H1 (cell line): ENCODE results near the gene HK1. TPM values are rescaled to one million over a fixed set of nuclear protein-coding genes. Genes with fewer than 3 reads are reported as not detected.

Source experiments
- CTCF ChIA-PET: fragments of 300-600 bp; sonication (Branson Sonifier 250); formaldehyde crosslinking; loops from one replicate; lab custom pipeline; 2021; ENCODE audit not compliant: partially characterized antibody; lab: Charles Lee
- POLR2A ChIA-PET: fragments of 300-600 bp; sonication (Branson Sonifier 250); formaldehyde crosslinking; loops from one replicate; lab custom pipeline; 2021; ENCODE audit warnings: inconsistent platforms; ENCODE audit not compliant: partially characterized antibody; lab: Charles Lee
- DNase-seq, 2 experiments: peaks; one replicate each; pipeline versions ENCODE4 v3.0.0 to v3.0.0-alpha.2; 2010 to 2022; ENCODE audit warnings: low spot score in 2 of 2, low read depth in 1 of 2, mixed read lengths in 1 of 2
- FAIRE-seq: peaks from 2 replicates; lab custom pipeline; 2011; peaks lifted over from hg19 to GRCh38; lab: Jason Lieb, UNC
- H2AFZ ChIP-seq: 2 replicates; pipeline ENCODE4 v1.8.1; 2012; ENCODE audit warnings: low read length, inconsistent platforms
- H2AK5ac ChIP-seq: 2 replicates; pipeline ENCODE4 v1.6.1; 2013; ENCODE audit warnings: low read depth, low read length
- H2BK120ac ChIP-seq: replicated peaks from 2 replicates; pipeline ENCODE3; 2013; ENCODE audit warnings: low read depth, low read length, inconsistent platforms
- H2BK12ac ChIP-seq: 2 replicates; pipeline ENCODE4 v1.6.1; 2013; ENCODE audit warnings: low read depth, low read length
- H2BK15ac ChIP-seq: 2 replicates; pipeline ENCODE4 v1.6.1; 2013; ENCODE audit warnings: low read length
- H2BK20ac ChIP-seq: 2 replicates; pipeline ENCODE4 v1.6.1; 2013; ENCODE audit warnings: low read length
- H2BK5ac ChIP-seq: 2 replicates; pipeline ENCODE4 v1.6.1; 2013; ENCODE audit warnings: low read depth, low read length
- H3K14ac ChIP-seq: 2 replicates; pipeline ENCODE4 v1.6.1; 2013; ENCODE audit warnings: inconsistent platforms; ENCODE audit not compliant: insufficient read length
- H3K18ac ChIP-seq: 2 replicates; pipeline ENCODE4 v1.6.1; 2013; ENCODE audit warnings: low read length; ENCODE audit errors: extremely low read depth
- H3K23ac ChIP-seq: 2 replicates; pipeline ENCODE4 v1.6.1; 2013; ENCODE audit warnings: inconsistent platforms; ENCODE audit not compliant: insufficient read length
- H3K23me2 ChIP-seq: 2 replicates; pipeline ENCODE4 v1.6.1; 2013; ENCODE audit warnings: low read depth, low read length
- H3K27ac ChIP-seq: 2 replicates; pipeline ENCODE4 v1.6.1; 2011; ENCODE audit warnings: low read depth, low read length, inconsistent platforms
- H3K27me3 ChIP-seq, 4 experiments: replicated peaks in 1 of 4; 1 replicate in 1 of 4; 2 replicates in 3 of 4; pipeline versions ENCODE4 v1.6.1 to v1.8.1; 2011 to 2013; ENCODE audit warnings: low read length in 3 of 4, mild to moderate bottlenecking in 3 of 4, inconsistent platforms in 2 of 4, mixed read lengths in 2 of 4, moderate library complexity in 1 of 4; ENCODE audit not compliant: control insufficient read depth in 3 of 4, insufficient read depth in 3 of 4; ENCODE audit errors: extremely low read depth in 1 of 4
- H3K36me3 ChIP-seq, 4 experiments: 2 replicates each; pipeline versions ENCODE4 v1.6.1 to v1.8.1; 2011 to 2013; ENCODE audit warnings: mild to moderate bottlenecking in 4 of 4, low read length in 3 of 4, moderate library complexity in 2 of 4, control low read depth in 1 of 4, inconsistent platforms in 1 of 4; ENCODE audit not compliant: insufficient read depth in 4 of 4, control insufficient read depth in 2 of 4
- H3K4ac ChIP-seq: replicated peaks from 2 replicates; pipeline ENCODE3; 2013; ENCODE audit warnings: low read length, low read depth, mixed read lengths, inconsistent platforms; ENCODE audit not compliant: insufficient read length
- H3K4me1 ChIP-seq, 4 experiments: replicated peaks in 1 of 4; 1 replicate in 1 of 4; 2 replicates in 3 of 4; pipeline versions ENCODE4 v1.6.1 to v1.8.1; 2011 to 2013; ENCODE audit warnings: low read length in 3 of 4, inconsistent platforms in 2 of 4, mixed read lengths in 1 of 4; ENCODE audit not compliant: insufficient read depth in 4 of 4, control insufficient read depth in 3 of 4
- H3K4me2 ChIP-seq, 2 experiments: 2 replicates each; pipeline versions ENCODE4 v1.6.1 to v1.8.1; 2011 to 2013; ENCODE audit warnings: low read depth in 2 of 2, low read length in 2 of 2, control low read depth in 1 of 2, inconsistent platforms in 1 of 2, mild to moderate bottlenecking in 1 of 2; ENCODE audit not compliant: insufficient read depth in 1 of 2
- H3K4me3 ChIP-seq, 4 experiments: fragments of 200-600, 300-600 bp in 1 of 4; sonication (generic), shearing (Covaris generic), sonication (Bioruptor Twin) in 1 of 4; 2 replicates each; pipeline versions ENCODE4 v1.5.1 to v1.8.1; 2011 to 2016; ENCODE audit warnings: low read length in 4 of 4, low read depth in 3 of 4, control low read depth in 2 of 4, inconsistent platforms in 2 of 4, mild to moderate bottlenecking in 2 of 4, mixed read lengths in 1 of 4, moderate library complexity in 1 of 4; ENCODE audit not compliant: insufficient read depth in 2 of 4; ENCODE audit errors: extremely low read depth in 1 of 4
- H3K56ac ChIP-seq: replicated peaks from 2 replicates; pipeline ENCODE3; 2013; ENCODE audit warnings: low read depth, mild to moderate bottlenecking, mixed read lengths, low read length, inconsistent platforms; ENCODE audit not compliant: insufficient read length
- H3K79me1 ChIP-seq: 2 replicates; pipeline ENCODE4 v1.6.1; 2013; ENCODE audit warnings: low read depth, low read length, control low read depth
- H3K79me2 ChIP-seq, 2 experiments: 2 replicates each; pipeline versions ENCODE4 v1.6.1 to v1.8.1; 2012 to 2013; ENCODE audit warnings: low read length in 2 of 2, mild to moderate bottlenecking in 2 of 2, inconsistent platforms in 1 of 2; ENCODE audit not compliant: insufficient read depth in 2 of 2, control insufficient read depth in 1 of 2
- H3K9ac ChIP-seq, 4 experiments: replicated peaks in 1 of 4; 1 replicate in 1 of 4; 2 replicates in 3 of 4; pipeline versions ENCODE4 v1.6.1 to v1.8.1; 2011 to 2013; ENCODE audit warnings: low read depth in 3 of 4, low read length in 3 of 4, control low read depth in 2 of 4, mild to moderate bottlenecking in 2 of 4, moderate library complexity in 2 of 4, inconsistent platforms in 1 of 4; ENCODE audit errors: extremely low read depth in 1 of 4
- H3K9me3 ChIP-seq, 2 experiments: 2 replicates each; pipeline versions ENCODE4 v1.6.1 to v1.8.1; 2012 to 2013; ENCODE audit warnings: mild to moderate bottlenecking in 2 of 2, moderate library complexity in 2 of 2, control low read depth in 1 of 2, inconsistent platforms in 1 of 2, low read depth in 1 of 2, low read length in 1 of 2, mixed read lengths in 1 of 2; ENCODE audit not compliant: insufficient read depth in 2 of 2
- H4K20me1 ChIP-seq, 2 experiments: replicated peaks in 1 of 2; 2 replicates each; pipeline versions ENCODE3 to v1.8.1; 2011 to 2013; ENCODE audit warnings: inconsistent platforms in 2 of 2, low read length in 2 of 2, mild to moderate bottlenecking in 1 of 2; ENCODE audit not compliant: insufficient read depth in 2 of 2, control insufficient read depth in 1 of 2
- H4K5ac ChIP-seq: 2 replicates; pipeline ENCODE4 v1.6.1; 2013; ENCODE audit warnings: low read length, low read depth, mixed read lengths, inconsistent platforms; ENCODE audit not compliant: insufficient read length
- H4K8ac ChIP-seq: 2 replicates; pipeline ENCODE4 v1.8.0; 2013; ENCODE audit warnings: mild to moderate bottlenecking, moderate library complexity, low read length, inconsistent platforms; ENCODE audit not compliant: insufficient read depth; ENCODE audit errors: extremely low read depth
- H4K91ac ChIP-seq: replicated peaks from 2 replicates; pipeline ENCODE3; 2013; ENCODE audit warnings: low read length, mixed read lengths, inconsistent platforms; ENCODE audit not compliant: insufficient read length
- KDM4A ChIP-seq: IDR thresholded peaks from one replicate; pipeline ENCODE4 v1.7.1; 2012; ENCODE audit warnings: low read depth, mild to moderate bottlenecking, moderate library complexity, low read length, inconsistent platforms; ENCODE audit not compliant: severe bottlenecking
- WGBS, 2 experiments: shearing (Covaris generic) in 1 of 2; methylation state at CpG; one replicate each; pipeline versions ENCODE4 v1.1.6 to v1.1.7; 2013 to 2015; ENCODE audit warnings: low lambda C conversion rate in 2 of 2, mixed read lengths in 2 of 2, inconsistent platforms in 1 of 2, low coverage in 1 of 2, missing lambda C conversion rate in 1 of 2; ENCODE audit not compliant: insufficient replicate concordance in 2 of 2, insufficient coverage in 1 of 2, insufficient read length in 1 of 2; ENCODE audit errors: extremely low coverage in 1 of 2, missing lambda C conversion rate in 1 of 2; 5-methylcytosine and 5-hydroxymethylcytosine counted together
- polyA plus RNA-seq, 7 experiments: library from polyadenylated mRNA; depleted of rRNA in 3 of 7; stranded (reverse) in 5 of 7; unstranded in 2 of 7; fragments of >200 nt in 5 of 7; fragments of 200-250 nt in 2 of 7; gene quantifications; 1 replicate in 5 of 7; 2 replicates in 1 of 7; 4 replicates in 1 of 7; pipeline versions ENCODE4 v1.2.1 to v1.2.3, GENCODE V29; 2011 to 2013; ENCODE audit warnings: missing spikeins in 2 of 7, mixed read lengths in 2 of 7
- total RNA-seq: library from RNA; stranded (reverse); fragmentation: NEBNext Ultra II Directional; extraction: Animal tissue kit (Norgen Biotek cat#: 25700); gene quantifications from 2 replicates; pipeline ENCODE4 v1.2.1, GENCODE V29; 2021

HK1 gene
- total and polyA plus RNA-seq, 2 of the 8 experiments (the other 6 are each of a cell fraction or from before 2014, with no cell fraction given) = 55.8 to 247 TPM

DNA sequence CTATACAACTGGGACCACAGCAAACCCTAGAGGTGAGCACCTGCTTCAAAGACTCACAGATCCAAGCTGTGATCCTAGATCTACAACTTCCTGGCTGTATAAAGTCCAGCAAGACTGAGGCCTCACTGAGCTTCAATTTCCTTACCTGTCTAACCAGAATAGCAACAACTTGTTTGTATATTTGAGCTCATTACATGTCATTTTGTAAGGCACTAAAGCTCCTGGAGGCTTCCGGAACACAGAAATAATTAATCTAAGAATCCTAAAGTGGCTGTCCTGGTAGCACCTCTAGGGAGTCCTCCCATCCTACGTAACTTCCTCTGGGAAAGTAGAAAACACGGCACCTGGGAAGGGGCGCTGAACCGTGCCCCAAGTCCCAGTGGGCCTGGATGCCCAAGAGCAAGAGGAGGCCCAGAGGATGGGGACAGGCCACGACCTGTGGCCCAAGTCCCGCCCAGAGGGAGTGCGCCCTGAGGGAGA lies 39.4 kb downstream of the HK1 start:
- H3K27ac ChIP-seq = no peak overlapping the region
- CTCF ChIA-PET = interaction anchor here (0.6 to 2.4 kb wide), 13 partner anchors 11 to 226 kb away, joined by 3 to 12 read pairs (median 4); no protein-coding TSS in a partner anchor
- H4K5ac ChIP-seq = no peak overlapping the region
- peak overlapping the region; percentile 11; the same call in 1 of the 2 replicates for H2BK12ac ChIP-seq
- H3K4ac ChIP-seq = no peak overlapping the region
- DNase-seq = no peak
- peaks cover 32 to 38% of the 10 kb centered on the region in 2 experiments for H3K79me2 ChIP-seq
- peaks cover 18 to 42% (median 22%) of the 10 kb centered on the region in 4 experiments for H3K4me1 ChIP-seq
- peak overlapping the region; percentile 86; the same call in 1 of the 2 replicates for H4K8ac ChIP-seq
- H3K18ac ChIP-seq = peak overlapping the region; percentile 88; the same call in 1 of the 2 replicates
- WGBS, 2 experiments = 45% methylated on average over 8 of the region's 8 CpGs; no CpG with 5 or more reads in 1 of the 2 experiments
- peak overlapping the region; percentile 20; the same call in 1 of the 2 replicates for H2BK5ac ChIP-seq
- H3K4me2 ChIP-seq = peak overlapping the region; percentile 82 to 97
- no peaks in the 10 kb centered on the region for H3K36me3 ChIP-seq
- H3K14ac ChIP-seq = no peak overlapping the region
- no peaks in the 10 kb centered on the region for H3K27me3 ChIP-seq
- no peak overlapping the region for H2AFZ ChIP-seq
- H3K23me2 ChIP-seq = peaks cover 9% of the 10 kb centered on the region
- peaks cover 12% of the 10 kb centered on the region; the same call in 1 of the 2 replicates for H3K79me1 ChIP-seq
- H2BK120ac ChIP-seq = no peak overlapping the region
- POLR2A ChIA-PET = interaction anchor here (0.6 to 3.4 kb wide), 8 partner anchors 10 to 72 kb away, joined by 3 to 16 read pairs (median 4); no protein-coding TSS in a partner anchor
- no peak for TF ChIP-seq KDM4A
- TF ChIP-seq, all 59 proteins: peak for 0
- Histone ChIP-seq H2BK15ac (peak overlapping the region; percentile 83; the same call in 1 of the 2 replicates), H3K56ac (peak overlapping the region; percentile 22), H4K91ac (peak overlapping the region; percentile 50), H4K20me1 (peaks cover 4 to 14% of the 10 kb centered on the region in 2 experiments), H3K9me3 (no peaks in the 10 kb centered on the region), H3K23ac (no peak overlapping the region), H2BK20ac (0 out of 2 replicates have a peak overlapping the region, but pooled peaks have one; percentile 49), H3K9ac (no peak overlapping the region), H3K4me3 (peak overlapping the region; percentile 78 to 98 (median 91)), H2AK5ac (peak overlapping the region; percentile 44; the same call in 1 of the 2 replicates)
- FAIRE-seq = no peak
